ENCODE data around the gene ANXA6. TPM values are rescaled to one million over a fixed set of nuclear protein-coding genes. Genes with fewer than 3 reads are reported as not detected.

ANXA6 gene
- total and polyA plus RNA-seq, 10 of the 15 experiments (the other 5 are each of a cell fraction or from before 2014, with no cell fraction given), result 44.0 to 571 (median 465) TPM

GRCh38 chr5:151134228-151134627 is 23.4 kb downstream of the ANXA6 start (continued):
- TF ChIP-seq EGR1 (IDR thresholded peaks at IDR 0.05; ENCODE audit: borderline replicate concordance in 1 of 2, low read depth in 2 of 2, low read length in 2 of 2) (no peak), NR2F1 (conservative IDR thresholded peaks at IDR 0.05) (no peak), CTCF (IDR thresholded peaks at IDR 0.05 in 2 of 3, conservative IDR thresholded peaks at IDR 0.05 in 1 of 3; ENCODE audit: control insufficient read depth in 2 of 3, extremely low read depth in 1 of 3, insufficient read depth in 1 of 3, low read depth in 3 of 3, low read length in 3 of 3) (no peak), RELB (IDR thresholded peaks at IDR 0.05; ENCODE audit: low read depth) (0 out of 2 replicates have a peak, but pooled peaks have one; percentile 28), TCF3 (IDR thresholded peaks at IDR 0.05; ENCODE audit: borderline replicate concordance, insufficient read depth, low read depth, low read length) (no peak), SMAD5 (IDR thresholded peaks at IDR 0.05; ENCODE audit: low read depth) (no peak), RUNX3 (IDR thresholded peaks at IDR 0.05; ENCODE audit: low read length) (peak; percentile 53), SIX5 (IDR thresholded peaks at IDR 0.05; ENCODE audit: low read depth, low read length, severe bottlenecking) (no peak), JUNB (IDR thresholded peaks at IDR 0.05) (no peak), IKZF1 (conservative IDR thresholded peaks at IDR 0.05) (peak; percentile 46), CREB1 (IDR thresholded peaks at IDR 0.05; ENCODE audit: low read depth) (peak; percentile 47; the same call in 1 of the 2 replicates), HDGF (IDR thresholded peaks at IDR 0.05) (no peak), EED (IDR thresholded peaks at IDR 0.05; ENCODE audit: low read depth) (peak; percentile 91), NFIC (IDR thresholded peaks at IDR 0.05; ENCODE audit: low read depth, low read length) (0 out of 2 replicates have a peak, but pooled peaks have one; percentile 63), NFXL1 (IDR thresholded peaks at IDR 0.05; ENCODE audit: borderline replicate concordance) (no peak), NR2C2 (IDR thresholded peaks at IDR 0.05; ENCODE audit: borderline replicate concordance, control insufficient read depth, insufficient read length, low read depth) (no peak), IRF3 (IDR thresholded peaks at IDR 0.05) (no peak), MEF2B (IDR thresholded peaks at IDR 0.05; ENCODE audit: partially characterized antibody, poor library complexity, severe bottlenecking) (peak; percentile 66), BMI1 (IDR thresholded peaks at IDR 0.05; ENCODE audit: borderline replicate concordance) (no peak), USF1 (IDR thresholded peaks at IDR 0.05; ENCODE audit: borderline replicate concordance, extremely low read length, insufficient read depth, low read depth, low read length) (no peak), IRF5 (IDR thresholded peaks at IDR 0.05; ENCODE audit: borderline replicate concordance) (no peak), SP1 (IDR thresholded peaks at IDR 0.05; ENCODE audit: low read depth, low read length) (peak; percentile 14), POU2F2 (IDR thresholded peaks at IDR 0.05; ENCODE audit: borderline replicate concordance, low read depth, low read length) (no peak), CHD1 (IDR thresholded peaks at IDR 0.05; ENCODE audit: low read depth, low read length) (no peak), ZNF274 (IDR thresholded peaks at IDR 0.05; ENCODE audit: insufficient read depth, insufficient read length) (no peak), IKZF2 (IDR thresholded peaks at IDR 0.05) (peak; percentile 60 to 64; a peak in 2 of 4 replicates)
